Cardiac fibroblast (primary cell): ENCODE measurements around the gene AK4.

Source experiments
- DNase-seq, 2 donors: peaks; one replicate each; pipeline versions ENCODE4 v3.0.0 to v3.0.0-alpha.2; 2010; ENCODE audit warnings: low read depth in 2 of 2
- H3K4me3 ChIP-seq, 2 donors: replicated peaks in 1 of 2; 1 replicate in 1 of 2; 2 replicates in 1 of 2; pipeline ENCODE4 v1.5.1; 2011; ENCODE audit warnings: low read depth in 2 of 2, low read length in 2 of 2, mild to moderate bottlenecking in 2 of 2, moderate library complexity in 1 of 2
- TF ChIP-seq, protein P1 (sequence below): IDR thresholded peaks from one replicate; pipeline ENCODE4 v1.5.1; 2011; ENCODE audit warnings: low read depth, mild to moderate bottlenecking, low read length, inconsistent platforms

The AK4 gene

DNA sequence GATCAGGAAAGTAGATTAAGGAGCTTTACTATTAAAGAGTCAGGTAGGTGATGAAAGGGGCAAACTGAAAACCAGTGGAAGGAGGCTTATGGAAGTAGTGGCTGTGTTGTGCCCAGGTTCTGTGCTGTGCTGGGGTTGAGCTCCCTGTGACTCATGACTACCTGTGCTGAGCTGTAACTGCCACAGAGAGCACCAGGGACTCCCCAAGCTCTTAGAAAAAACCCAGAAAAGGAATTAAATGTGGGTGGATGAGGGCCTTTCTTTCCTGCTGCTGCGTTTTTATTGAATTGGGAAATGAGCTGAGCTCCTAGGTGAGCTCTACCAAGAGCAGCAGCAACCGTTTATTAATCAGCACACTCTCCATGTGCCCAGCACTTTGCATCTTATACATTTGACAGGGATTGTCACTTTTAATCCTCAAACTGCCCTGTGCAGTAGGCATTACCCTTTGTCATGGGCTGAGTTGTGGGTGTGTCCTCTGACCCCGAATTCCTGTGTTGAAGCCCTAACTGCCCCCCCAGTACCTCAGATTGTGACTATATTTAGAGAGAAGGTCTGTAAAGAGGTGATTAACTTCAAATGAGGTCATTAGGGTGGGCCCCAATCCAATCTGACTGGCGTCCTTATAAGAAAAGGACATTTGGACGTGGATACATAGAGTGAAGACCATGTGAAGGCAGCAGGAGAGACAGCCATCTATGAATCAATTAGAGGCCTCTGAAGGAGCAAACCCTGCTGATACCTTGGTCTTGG is 65.4 kb downstream of the AK4 start:
- no peak for DNase-seq
- no peak overlapping the region for H3K4me3 ChIP-seq
- TF ChIP-seq, protein P1, sequence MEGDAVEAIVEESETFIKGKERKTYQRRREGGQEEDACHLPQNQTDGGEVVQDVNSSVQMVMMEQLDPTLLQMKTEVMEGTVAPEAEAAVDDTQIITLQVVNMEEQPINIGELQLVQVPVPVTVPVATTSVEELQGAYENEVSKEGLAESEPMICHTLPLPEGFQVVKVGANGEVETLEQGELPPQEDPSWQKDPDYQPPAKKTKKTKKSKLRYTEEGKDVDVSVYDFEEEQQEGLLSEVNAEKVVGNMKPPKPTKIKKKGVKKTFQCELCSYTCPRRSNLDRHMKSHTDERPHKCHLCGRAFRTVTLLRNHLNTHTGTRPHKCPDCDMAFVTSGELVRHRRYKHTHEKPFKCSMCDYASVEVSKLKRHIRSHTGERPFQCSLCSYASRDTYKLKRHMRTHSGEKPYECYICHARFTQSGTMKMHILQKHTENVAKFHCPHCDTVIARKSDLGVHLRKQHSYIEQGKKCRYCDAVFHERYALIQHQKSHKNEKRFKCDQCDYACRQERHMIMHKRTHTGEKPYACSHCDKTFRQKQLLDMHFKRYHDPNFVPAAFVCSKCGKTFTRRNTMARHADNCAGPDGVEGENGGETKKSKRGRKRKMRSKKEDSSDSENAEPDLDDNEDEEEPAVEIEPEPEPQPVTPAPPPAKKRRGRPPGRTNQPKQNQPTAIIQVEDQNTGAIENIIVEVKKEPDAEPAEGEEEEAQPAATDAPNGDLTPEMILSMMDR, result no peak

DNA sequence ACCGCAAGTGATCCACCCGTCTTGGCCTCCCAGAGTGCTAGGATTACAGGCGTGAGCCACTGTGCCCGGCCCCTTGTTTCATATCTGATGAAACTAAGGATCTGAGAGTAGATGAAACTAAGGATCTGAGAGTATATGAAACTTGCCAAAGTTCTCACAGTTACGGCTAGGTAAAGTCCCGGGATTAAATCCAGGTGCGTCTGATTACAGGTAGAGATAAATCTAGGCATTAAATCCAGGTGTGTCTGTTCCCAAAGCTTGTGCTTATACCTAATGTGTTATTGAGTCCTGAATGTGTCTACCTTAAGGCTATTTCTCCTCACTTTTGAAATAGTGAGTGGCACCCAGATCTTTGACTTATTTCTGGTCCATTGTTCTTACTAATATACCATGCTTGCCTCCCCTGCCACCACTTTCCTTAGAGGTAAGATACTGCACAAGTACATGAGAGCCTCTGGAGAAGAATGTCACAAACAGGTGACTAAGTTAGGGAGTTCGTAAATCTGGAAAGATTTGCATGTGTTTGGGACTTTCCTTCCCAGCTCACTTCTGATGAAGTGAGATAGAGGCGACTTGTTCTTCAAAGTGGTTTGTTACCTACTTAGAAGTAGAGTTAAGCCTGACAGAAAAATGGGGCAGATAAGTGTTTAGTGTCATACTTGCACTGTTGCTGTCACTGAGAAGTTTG is 66.5 kb downstream of the AK4 start:
- TF ChIP-seq, protein P1, result no peak
- DNase-seq, result no peak
- H3K4me3 ChIP-seq, result no peak overlapping the region

DNA sequence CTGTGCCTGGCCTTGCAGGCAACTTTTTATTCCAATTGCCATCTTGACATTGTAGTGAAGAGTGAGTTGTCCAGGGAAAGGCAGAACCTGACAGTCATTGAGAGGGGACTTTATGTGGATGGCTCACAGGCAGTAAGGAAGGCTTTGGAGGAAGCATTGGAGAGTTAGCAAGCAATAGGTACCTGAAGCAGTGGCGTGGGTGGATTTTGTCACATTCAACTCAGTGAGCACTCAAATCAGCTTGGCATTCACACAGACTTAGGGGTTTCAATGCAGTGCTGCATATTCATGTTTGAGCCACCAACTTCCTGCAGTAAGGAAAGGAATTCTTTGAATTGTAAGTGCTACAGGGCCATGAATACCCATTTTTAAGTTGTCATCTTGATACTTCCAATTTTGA is 69.0 kb downstream of the AK4 start:
- no peak overlapping the region for H3K4me3 ChIP-seq
- TF ChIP-seq, protein P1, result no peak
- DNase-seq, result no peak

DNA sequence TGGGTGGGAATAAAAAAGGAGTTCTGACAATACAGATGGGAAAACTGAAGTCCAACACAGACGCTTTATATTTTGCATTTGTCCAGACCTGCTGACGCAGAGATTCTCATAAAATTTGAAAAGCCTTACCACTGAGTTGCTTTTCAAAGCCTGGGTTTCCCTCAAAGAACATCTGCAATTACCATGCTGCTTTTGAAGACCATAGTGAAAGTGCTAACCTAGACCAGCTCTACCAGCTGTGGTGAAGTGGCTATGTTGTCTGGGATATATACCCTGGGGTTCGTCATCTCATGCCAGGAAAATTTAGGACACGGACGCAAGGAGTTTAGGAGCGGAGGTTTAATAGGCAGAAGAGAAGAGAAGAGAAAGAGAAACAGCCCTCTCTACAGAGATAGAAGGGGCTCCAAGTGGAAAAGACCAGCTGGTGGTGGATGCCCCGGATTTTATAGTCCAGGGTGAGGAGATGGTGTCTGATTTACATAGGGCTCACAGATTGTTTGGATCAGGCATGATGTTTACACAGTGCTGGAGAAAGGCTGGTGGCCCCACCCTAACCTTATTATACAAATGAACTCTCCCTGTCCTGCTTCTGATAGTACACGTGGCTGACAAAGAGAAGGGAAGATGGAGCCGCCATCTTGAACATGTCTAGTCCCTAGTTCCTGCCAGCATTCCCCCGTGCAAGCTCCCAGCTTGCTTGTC is 73.8 kb downstream of the AK4 start:
- TF ChIP-seq, protein P1, result no peak
- DNase-seq, result no peak
- no peak overlapping the region for H3K4me3 ChIP-seq

DNA sequence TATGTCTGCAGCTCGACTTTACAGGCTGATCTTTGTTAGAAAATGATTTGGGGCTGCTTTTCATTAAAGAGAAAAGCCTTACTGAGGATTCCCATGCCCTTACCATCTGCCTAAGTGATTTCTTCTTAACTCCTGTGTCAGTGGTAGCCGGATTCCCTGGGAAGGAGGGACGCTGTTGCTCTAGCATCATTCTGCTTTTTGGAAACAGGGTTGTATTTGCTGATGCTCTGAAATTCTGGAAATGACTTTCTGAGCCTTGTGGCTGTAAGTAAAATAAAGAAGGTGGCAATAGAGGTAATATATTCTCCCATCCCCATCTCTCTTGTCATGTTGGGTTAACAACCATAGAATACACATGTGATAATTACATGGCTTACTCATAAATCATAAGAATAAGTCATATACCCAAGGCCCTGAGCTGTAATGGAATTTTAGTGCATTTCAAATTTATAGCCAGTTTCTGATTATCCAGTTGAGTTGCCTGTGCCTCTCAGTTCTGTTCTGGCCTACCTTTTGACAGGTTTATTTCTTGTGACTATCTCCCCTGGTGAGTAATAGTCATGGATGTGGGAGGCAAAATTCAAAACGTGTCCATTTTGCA is 74.4 kb downstream of the AK4 start:
- TF ChIP-seq, protein P1, result no peak
- no peak overlapping the region for H3K4me3 ChIP-seq
- no peak for DNase-seq

DNA sequence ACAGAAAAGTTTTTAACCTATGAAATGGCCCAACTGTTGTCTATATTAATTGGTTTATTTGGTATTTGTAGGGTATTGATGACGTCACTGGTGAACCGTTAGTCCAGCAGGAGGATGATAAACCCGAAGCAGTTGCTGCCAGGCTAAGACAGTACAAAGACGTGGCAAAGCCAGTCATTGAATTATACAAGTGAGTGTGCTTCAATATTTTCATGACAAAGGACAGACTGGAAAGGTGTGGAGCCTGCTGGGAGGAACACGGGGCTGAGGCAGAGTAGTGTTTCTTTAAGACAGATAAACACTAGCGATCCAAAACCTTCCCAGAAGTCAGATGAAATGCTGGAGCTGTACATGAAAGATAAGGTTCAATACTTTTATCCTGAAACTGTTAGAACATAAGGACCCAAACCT is 76.7 kb downstream of the AK4 start:
- no peak for DNase-seq
- TF ChIP-seq, protein P1, result no peak
- no peak overlapping the region for H3K4me3 ChIP-seq
